Cortex of kidney (tissue), 1 donor: Measurements from ENCODE around the gene ZNF165.
A peak's percentile ranks its signal among the peaks of the same experiment; 100 is the strongest.
"Not testable (repeated sequence)": the region's sequence is repeated elsewhere in the genome, so short reads cannot be mapped to it uniquely, and the experiment has no call there.

Experiments used
- DNase-seq: peaks from one replicate; lab custom pipeline; 2025; lab: John Stamatoyannopoulos, UW

Gene ZNF165

GRCh38 chr6:28080381-28080630 is at the start of gene ZNF165:
TSS of gene ZNF165 (plus strand) at chr6:28080568. CDS start at chr6:28085481, 4,913 bp downstream.
- DNase-seq, result not testable (repeated sequence)

- DNase-seq, result no peak
Measured at GRCh38 chr6:28053584-28053983, 26.8 kb upstream of the ZNF165 start.

GRCh38 chr6:28060405-28060804 is 20.0 kb upstream of the ZNF165 start:
- no peak for DNase-seq

GRCh38 chr6:28064272-28064671 is 16.1 kb upstream of the ZNF165 start:
- DNase-seq, result no peak

- DNase-seq, result no peak
Measured at GRCh38 chr6:28068067-28068466, 12.3 kb upstream of the ZNF165 start.

GRCh38 chr6:28070968-28071367 is 9.4 kb upstream of the ZNF165 start:
- not testable (repeated sequence) for DNase-seq

GRCh38 chr6:28078050-28078449 is 2.3 kb upstream of the ZNF165 start:
- DNase-seq, result no peak

- no peak for DNase-seq
Measured at GRCh38 chr6:28078836-28079235, 1.5 kb upstream of the ZNF165 start.

GRCh38 chr6:28080631-28081485 is 490 bp downstream of the ZNF165 start:
- peak; percentile 23 for DNase-seq

GRCh38 chr6:28081486-28081751 is 1.1 kb downstream of the ZNF165 start:
- DNase-seq, result no peak

GRCh38 chr6:28082939-28083338 is 2.6 kb downstream of the ZNF165 start:
- no peak for DNase-seq

GRCh38 chr6:28089054-28089453 is 8.7 kb downstream of the ZNF165 start:
- no peak for DNase-seq

GRCh38 chr6:28090917-28091586 is 10.7 kb downstream of the ZNF165 start:
- no peak for DNase-seq

GRCh38 chr6:28102222-28102621 is 21.9 kb downstream of the ZNF165 start:
- not testable (repeated sequence) for DNase-seq

- DNase-seq, result not testable (repeated sequence)
Measured at GRCh38 chr6:28102699-28103098, 22.3 kb downstream of the ZNF165 start.

GRCh38 chr6:28104392-28105244 is 24.2 kb downstream of the ZNF165 start:
- DNase-seq, result no peak

- DNase-seq, result no peak
Measured at GRCh38 chr6:28105245-28105639, 24.9 kb downstream of the ZNF165 start.

- no peak for DNase-seq
Measured at GRCh38 chr6:28107506-28107905, 27.1 kb downstream of the ZNF165 start.

GRCh38 chr6:28111964-28112363 is 31.6 kb downstream of the ZNF165 start:
- no peak for DNase-seq

- DNase-seq, result no peak
Measured at GRCh38 chr6:28115799-28116198, 35.4 kb downstream of the ZNF165 start.

- no peak for DNase-seq
Measured at GRCh38 chr6:28117386-28118050, 37.1 kb downstream of the ZNF165 start.

GRCh38 chr6:28118217-28118616 is 37.8 kb downstream of the ZNF165 start:
- DNase-seq, result no peak
